ENCODE data around the gene USP48. TPM values are rescaled to one million over a fixed set of nuclear protein-coding genes. Genes with fewer than 3 reads are reported as not detected.

USP48 gene
- total and polyA plus RNA-seq, 2 donors (not counting 1 experiment from before 2014, with no cell fraction given): 34.1 to 45.6 TPM

- TF ChIP-seq EZH2 (IDR thresholded peaks at IDR 0.05; ENCODE audit: low read length, missing control alignments) (peak; percentile 38), CTCF (conservative IDR thresholded peaks at IDR 0.05 in 1 of 2, IDR thresholded peaks at IDR 0.05 in 1 of 2; ENCODE audit: low read depth in 1 of 2, low read length in 2 of 2) (no peak)
- Histone ChIP-seq H3K27ac (ENCODE audit: insufficient read depth, low read length) (peak overlapping the region; percentile 7), H3K36me3 (ENCODE audit: control insufficient read depth, insufficient read depth, low read length) (no peaks in the 10 kb centered on the region), H3K27me3 (ENCODE audit: control insufficient read depth, insufficient read depth, low read length) (peaks cover 31% of the 10 kb centered on the region), H4K20me1 (ENCODE audit: control insufficient read depth, extremely low read depth, insufficient read depth, low read length) (no peaks in the 10 kb centered on the region), H3K4me2 (ENCODE audit: extremely low read depth, insufficient read depth, low read length) (peak overlapping the region; percentile 28), H3K79me2 (ENCODE audit: control insufficient read depth, insufficient read depth, low read length) (no peaks in the 10 kb centered on the region), H2AFZ (ENCODE audit: low read length) (no peak overlapping the region), H3K4me1 (ENCODE audit: control insufficient read depth, extremely low read depth, insufficient read depth, low read length) (no peaks in the 10 kb centered on the region), H3K4me3 (replicated peaks in 1 of 4; ENCODE audit: control extremely low read depth in 1 of 4, insufficient read depth in 1 of 4, low read depth in 3 of 4, low read length in 4 of 4) (no peak overlapping the region), H3K9ac (ENCODE audit: insufficient read depth, low read length) (no peak overlapping the region), H3K9me3 (ENCODE audit: control insufficient read depth, insufficient read depth, low read depth, low read length) (no peaks in the 10 kb centered on the region)
- DNase-seq (ENCODE audit: low read depth in 2 of 2): peak; percentile 74 to 78
Measured at GRCh38 chr1:21673277-21673780, 109.6 kb downstream of the USP48 start.

GRCh38 chr1:21672478-21673276, 110.3 kb downstream of the USP48 start:
- H3K27ac ChIP-seq (ENCODE audit: insufficient read depth, low read length): no peak overlapping the region
- no peaks in the 10 kb centered on the region for H3K9me3 ChIP-seq (ENCODE audit: control insufficient read depth, insufficient read depth, low read depth, low read length)
- no peak overlapping the region for H2AFZ ChIP-seq (ENCODE audit: low read length)
- H3K4me1 ChIP-seq (ENCODE audit: control insufficient read depth, extremely low read depth, insufficient read depth, low read length): no peaks in the 10 kb centered on the region
- no peaks in the 10 kb centered on the region for H3K79me2 ChIP-seq (ENCODE audit: control insufficient read depth, insufficient read depth, low read length)
- peaks cover 37% of the 10 kb centered on the region for H3K27me3 ChIP-seq (ENCODE audit: control insufficient read depth, insufficient read depth, low read length)
- H3K9ac ChIP-seq (ENCODE audit: insufficient read depth, low read length): no peak overlapping the region
- H3K36me3 ChIP-seq (ENCODE audit: control insufficient read depth, insufficient read depth, low read length): no peaks in the 10 kb centered on the region
- H3K4me2 ChIP-seq (ENCODE audit: extremely low read depth, insufficient read depth, low read length): peak overlapping the region; percentile 28
- TF ChIP-seq CTCF (conservative IDR thresholded peaks at IDR 0.05 in 1 of 2, IDR thresholded peaks at IDR 0.05 in 1 of 2; ENCODE audit: low read depth in 1 of 2, low read length in 2 of 2): no peak
- TF ChIP-seq EZH2 (IDR thresholded peaks at IDR 0.05; ENCODE audit: low read length, missing control alignments): no peak
- H4K20me1 ChIP-seq (ENCODE audit: control insufficient read depth, extremely low read depth, insufficient read depth, low read length): no peaks in the 10 kb centered on the region
- peak in 1 of 2 donors; percentile 56 for DNase-seq (ENCODE audit: low read depth in 2 of 2)
- no peak overlapping the region for H3K4me3 ChIP-seq (replicated peaks in 1 of 4; ENCODE audit: control extremely low read depth in 1 of 4, insufficient read depth in 1 of 4, low read depth in 3 of 4, low read length in 4 of 4)

GRCh38 chr1:21671915-21672314, 111.0 kb downstream of the USP48 start:
- no peaks in the 10 kb centered on the region for H3K79me2 ChIP-seq (ENCODE audit: control insufficient read depth, insufficient read depth, low read length)
- no peak overlapping the region for H3K27ac ChIP-seq (ENCODE audit: insufficient read depth, low read length)
- H3K9me3 ChIP-seq (ENCODE audit: control insufficient read depth, insufficient read depth, low read depth, low read length): no peaks in the 10 kb centered on the region
- no peak overlapping the region for H3K4me3 ChIP-seq (replicated peaks in 1 of 4; ENCODE audit: control extremely low read depth in 1 of 4, insufficient read depth in 1 of 4, low read depth in 3 of 4, low read length in 4 of 4)
- no peaks in the 10 kb centered on the region for H3K36me3 ChIP-seq (ENCODE audit: control insufficient read depth, insufficient read depth, low read length)
- H3K4me1 ChIP-seq (ENCODE audit: control insufficient read depth, extremely low read depth, insufficient read depth, low read length): no peaks in the 10 kb centered on the region
- TF ChIP-seq CTCF (conservative IDR thresholded peaks at IDR 0.05 in 1 of 2, IDR thresholded peaks at IDR 0.05 in 1 of 2; ENCODE audit: low read depth in 1 of 2, low read length in 2 of 2): no peak
- TF ChIP-seq EZH2 (IDR thresholded peaks at IDR 0.05; ENCODE audit: low read length, missing control alignments): no peak
- H3K27me3 ChIP-seq (ENCODE audit: control insufficient read depth, insufficient read depth, low read length): peaks cover 41% of the 10 kb centered on the region
- no peaks in the 10 kb centered on the region for H4K20me1 ChIP-seq (ENCODE audit: control insufficient read depth, extremely low read depth, insufficient read depth, low read length)
- H3K4me2 ChIP-seq (ENCODE audit: extremely low read depth, insufficient read depth, low read length): no peak overlapping the region
- no peak for DNase-seq (ENCODE audit: low read depth in 2 of 2)
- no peak overlapping the region for H3K9ac ChIP-seq (ENCODE audit: insufficient read depth, low read length)
- H2AFZ ChIP-seq (ENCODE audit: low read length): no peak overlapping the region
